Measurements from ENCODE around the gene HOXD4.

GRCh38 chr2:176173567-176174381 is 22.4 kb downstream of the HOXD4 start:
- no peak for TF ChIP-seq POLR2A (IDR thresholded peaks at IDR 0.05)
- TF ChIP-seq, protein P1, sequence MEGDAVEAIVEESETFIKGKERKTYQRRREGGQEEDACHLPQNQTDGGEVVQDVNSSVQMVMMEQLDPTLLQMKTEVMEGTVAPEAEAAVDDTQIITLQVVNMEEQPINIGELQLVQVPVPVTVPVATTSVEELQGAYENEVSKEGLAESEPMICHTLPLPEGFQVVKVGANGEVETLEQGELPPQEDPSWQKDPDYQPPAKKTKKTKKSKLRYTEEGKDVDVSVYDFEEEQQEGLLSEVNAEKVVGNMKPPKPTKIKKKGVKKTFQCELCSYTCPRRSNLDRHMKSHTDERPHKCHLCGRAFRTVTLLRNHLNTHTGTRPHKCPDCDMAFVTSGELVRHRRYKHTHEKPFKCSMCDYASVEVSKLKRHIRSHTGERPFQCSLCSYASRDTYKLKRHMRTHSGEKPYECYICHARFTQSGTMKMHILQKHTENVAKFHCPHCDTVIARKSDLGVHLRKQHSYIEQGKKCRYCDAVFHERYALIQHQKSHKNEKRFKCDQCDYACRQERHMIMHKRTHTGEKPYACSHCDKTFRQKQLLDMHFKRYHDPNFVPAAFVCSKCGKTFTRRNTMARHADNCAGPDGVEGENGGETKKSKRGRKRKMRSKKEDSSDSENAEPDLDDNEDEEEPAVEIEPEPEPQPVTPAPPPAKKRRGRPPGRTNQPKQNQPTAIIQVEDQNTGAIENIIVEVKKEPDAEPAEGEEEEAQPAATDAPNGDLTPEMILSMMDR (IDR thresholded peaks at IDR 0.05): no peak
